Superior temporal gyrus (tissue), 1 donor: ENCODE measurements around the gene HS3ST3A1.
"Not testable (repeated sequence)": the region's sequence is repeated elsewhere in the genome, so short reads cannot be mapped to it uniquely, and the experiment has no call there.

Experiments
- DNase-seq: peaks from one replicate; pipeline ENCODE4 v3.0.0-alpha.2; 2016; ENCODE audit errors: extremely low spot score

Gene HS3ST3A1

DNA sequence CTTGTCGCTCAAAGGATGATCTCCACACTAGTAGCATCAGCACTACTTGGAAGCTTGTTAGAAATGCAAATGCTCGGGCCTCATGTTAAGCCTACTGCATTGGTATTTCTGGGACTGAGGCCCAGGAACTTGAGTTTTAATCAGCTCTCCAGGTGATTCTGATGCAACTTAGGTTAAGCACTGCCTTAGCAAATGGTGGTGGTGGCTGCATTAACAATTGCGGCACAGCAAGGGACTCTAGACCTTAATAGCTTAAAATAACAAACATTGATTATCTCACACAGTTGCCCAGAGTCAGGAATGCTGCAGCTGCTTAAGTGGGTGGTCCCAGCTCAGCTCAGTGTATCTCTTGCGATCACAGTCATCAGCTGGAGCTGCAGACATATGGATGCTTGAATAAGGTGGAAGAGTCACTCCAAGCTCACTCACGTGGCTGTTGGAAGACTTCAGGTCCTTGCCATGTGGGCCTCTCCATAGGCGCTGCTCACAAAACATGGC lies 25.8 kb downstream of the HS3ST3A1 start:
- no peak for DNase-seq

DNA sequence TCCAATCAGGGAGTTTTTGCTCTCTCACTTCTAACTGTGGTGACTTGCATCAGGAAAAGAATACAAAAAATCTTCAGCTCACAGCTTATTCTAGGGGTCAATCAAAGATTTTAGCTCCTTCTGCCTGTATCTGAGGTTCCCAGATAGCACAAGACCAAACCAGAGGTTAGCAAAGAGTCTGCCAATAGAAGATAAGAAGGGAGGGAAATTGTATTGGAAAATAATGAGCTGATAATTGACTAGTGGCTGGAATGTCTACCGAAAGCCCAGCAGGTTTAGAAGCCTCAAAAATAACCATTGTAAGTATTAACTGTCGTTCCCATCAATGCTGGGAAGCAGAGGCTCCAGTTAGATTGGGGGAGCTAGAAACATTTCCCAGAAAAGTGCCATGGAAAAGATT lies 26.3 kb downstream of the HS3ST3A1 start:
- no peak for DNase-seq

DNA sequence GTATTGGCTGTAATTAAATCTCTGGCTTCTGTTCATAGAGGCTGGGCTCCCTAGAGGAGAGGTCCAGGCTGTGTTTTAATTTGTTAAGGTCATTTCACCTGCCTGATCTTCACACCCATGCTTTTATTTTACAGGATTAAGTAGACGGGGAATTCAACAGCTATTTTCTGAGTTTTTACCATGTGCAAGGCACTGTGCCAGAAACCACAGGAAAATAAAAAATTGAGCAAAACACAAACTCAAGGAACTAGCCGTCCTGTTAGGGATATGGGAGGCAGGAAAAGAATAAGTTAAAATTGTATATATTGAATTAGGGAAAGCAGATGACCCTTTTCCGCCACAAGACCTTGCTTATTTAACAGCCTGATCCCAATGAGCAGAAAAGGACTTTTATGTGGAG lies 29.1 kb downstream of the HS3ST3A1 start:
- no peak for DNase-seq

DNA sequence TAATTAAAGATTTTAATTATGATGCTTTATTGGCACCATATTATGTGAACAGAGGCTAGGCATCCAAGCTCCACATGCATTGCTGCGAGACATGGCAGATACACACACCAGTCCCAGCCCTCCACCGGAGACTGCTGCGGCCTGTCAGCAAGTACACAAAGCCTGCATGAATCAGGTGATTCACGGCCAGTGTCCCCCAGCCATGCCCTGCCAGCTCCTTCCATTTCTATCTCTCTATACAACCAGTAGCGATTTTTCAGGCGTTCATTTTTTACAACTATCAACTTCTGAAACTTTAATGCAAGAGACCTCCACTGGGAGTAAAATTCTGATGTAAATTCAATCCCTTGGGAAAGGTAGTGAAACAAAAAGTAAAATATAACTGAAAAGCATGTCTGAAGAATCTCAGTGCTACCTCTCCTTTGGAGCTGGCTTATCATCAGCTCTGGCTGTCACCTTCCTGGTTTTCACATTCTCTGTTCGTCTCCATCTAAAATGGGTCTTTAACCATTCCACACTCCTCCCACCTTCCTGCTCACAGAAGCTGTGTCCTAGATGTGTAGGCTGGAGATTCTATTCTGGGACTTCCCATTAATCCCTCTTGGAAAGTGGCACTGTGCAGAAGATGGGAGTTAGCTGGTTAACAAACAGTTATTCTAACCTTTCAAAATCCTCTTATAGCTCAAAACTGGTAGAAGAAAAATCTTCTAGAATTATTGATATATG lies 32.2 kb downstream of the HS3ST3A1 start:
- DNase-seq: peak; percentile 31

GRCh38 chr17:13568582-13569397 lies 32.9 kb downstream of the HS3ST3A1 start:
- no peak for DNase-seq

- DNase-seq: no peak
Observed at GRCh38 chr17:13563866-13564265, 37.9 kb downstream of the HS3ST3A1 start.

GRCh38 chr17:13562271-13562800 lies 39.4 kb downstream of the HS3ST3A1 start:
- no peak for DNase-seq

GRCh38 chr17:13561606-13562270 lies 40.0 kb downstream of the HS3ST3A1 start:
- DNase-seq: no peak

- DNase-seq: no peak
Observed at GRCh38 chr17:13560935-13561334, 40.8 kb downstream of the HS3ST3A1 start.

DNA sequence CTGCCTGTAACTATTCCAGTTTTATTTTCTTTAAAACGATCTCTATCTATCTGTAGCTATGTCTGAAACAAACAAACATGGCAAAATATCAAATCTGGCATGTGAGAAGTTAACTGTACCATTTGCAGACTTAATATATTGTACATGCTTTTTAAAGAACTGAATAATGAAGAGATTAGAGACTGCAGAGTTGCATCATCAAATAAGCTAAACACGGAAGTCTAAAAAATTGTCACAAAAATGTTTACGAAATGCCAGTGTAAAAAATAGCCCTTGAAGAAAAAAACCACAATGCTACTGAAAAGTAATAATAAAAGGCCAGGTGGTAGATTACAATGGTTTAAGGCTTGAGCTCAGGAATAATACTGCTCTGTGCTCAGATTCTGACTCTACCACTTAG lies 43.1 kb downstream of the HS3ST3A1 start:
- no peak for DNase-seq

DNA sequence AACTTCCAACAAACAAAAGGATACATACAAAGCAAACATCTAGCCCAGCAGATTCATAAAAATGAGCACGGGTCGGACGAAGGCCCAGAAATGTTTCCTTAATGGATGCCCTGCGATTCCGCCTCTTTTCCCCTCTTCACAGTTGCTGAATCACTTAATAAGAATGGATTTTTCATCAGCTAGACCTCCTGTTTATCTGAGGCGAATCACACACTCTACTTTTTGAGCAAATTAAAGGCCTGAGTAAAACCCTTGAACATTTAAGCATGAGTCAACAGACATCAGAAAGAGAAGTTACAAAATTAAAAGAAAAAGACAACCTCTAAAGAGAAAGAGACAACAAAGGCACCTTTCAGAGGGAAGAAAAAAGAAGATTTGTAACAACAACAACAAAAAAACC lies 44.7 kb downstream of the HS3ST3A1 start:
- DNase-seq: no peak

- DNase-seq: no peak
Observed at GRCh38 chr17:13554231-13554630, 47.5 kb downstream of the HS3ST3A1 start.

- DNase-seq: no peak
Observed at GRCh38 chr17:13550291-13550690, 51.4 kb downstream of the HS3ST3A1 start.

GRCh38 chr17:13548576-13548975 lies 53.2 kb downstream of the HS3ST3A1 start:
- not testable (repeated sequence) for DNase-seq

DNA sequence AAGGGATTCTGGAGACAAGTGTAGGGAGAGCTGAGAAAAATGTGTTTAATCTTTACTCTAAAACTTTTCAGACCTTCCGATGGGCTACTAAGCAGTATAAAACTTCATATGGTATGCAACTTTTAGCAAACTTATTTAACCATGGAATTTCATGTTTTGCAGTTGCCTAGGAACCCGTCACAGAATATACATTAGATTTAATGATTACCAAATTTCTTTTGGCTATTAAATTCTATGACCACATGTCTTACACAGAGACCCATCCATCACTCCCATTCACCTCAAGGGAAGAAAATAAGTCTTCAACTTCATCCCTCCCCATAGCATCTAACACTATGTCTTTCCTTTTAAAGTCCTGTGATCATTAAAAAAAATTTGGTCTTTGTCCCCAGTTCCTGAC lies 54.9 kb downstream of the HS3ST3A1 start:
- DNase-seq: no peak

DNA sequence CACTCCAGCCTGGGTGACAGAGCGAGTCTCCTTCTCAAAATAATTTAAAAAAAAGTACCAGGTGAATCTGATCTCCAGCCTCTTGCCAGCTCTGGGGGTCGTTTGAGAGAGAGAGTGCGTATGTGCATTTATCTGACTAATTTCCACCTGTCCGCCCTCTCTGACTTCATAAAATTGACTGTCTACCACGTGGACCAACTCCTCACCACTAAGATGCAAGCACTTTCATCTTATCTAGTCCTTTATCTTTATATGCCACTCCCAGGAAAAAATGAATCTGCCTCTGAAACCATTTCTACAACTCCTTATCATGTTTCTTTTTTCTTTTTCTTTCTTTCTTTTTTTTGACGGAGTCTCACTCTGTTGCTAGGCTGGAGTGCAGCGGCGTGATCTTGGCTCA lies 55.8 kb downstream of the HS3ST3A1 start:
- DNase-seq: no peak

- no peak for DNase-seq
Observed at GRCh38 chr17:13544765-13545164, 57.0 kb downstream of the HS3ST3A1 start.

- no peak for DNase-seq
Observed at GRCh38 chr17:13544292-13544691, 57.4 kb downstream of the HS3ST3A1 start.

- no peak for DNase-seq
Observed at GRCh38 chr17:13542636-13543035, 59.1 kb downstream of the HS3ST3A1 start.

DNA sequence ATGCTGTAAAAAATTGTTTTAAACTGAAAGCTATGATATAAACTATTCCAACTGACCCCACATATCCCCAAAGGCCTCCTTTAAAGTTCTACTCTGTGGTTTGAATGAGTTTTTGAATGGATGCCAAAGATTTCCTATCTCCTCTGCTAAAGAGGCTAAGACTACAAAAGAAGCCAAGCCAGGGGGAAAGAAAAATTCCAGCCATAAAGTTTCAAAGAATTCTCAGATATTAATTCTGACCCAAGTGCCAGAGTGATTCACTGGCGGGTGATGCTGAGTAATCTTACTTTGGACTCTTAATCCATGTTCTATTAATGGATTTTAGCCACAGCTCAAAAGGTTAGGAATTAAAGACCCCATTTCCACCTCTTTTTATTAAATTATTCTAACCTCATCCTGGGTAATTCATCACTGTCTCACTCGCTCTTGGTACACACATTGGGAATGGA lies 60.7 kb downstream of the HS3ST3A1 start:
- DNase-seq: no peak

GRCh38 chr17:13540546-13540945 lies 61.2 kb downstream of the HS3ST3A1 start:
- no peak for DNase-seq

DNA sequence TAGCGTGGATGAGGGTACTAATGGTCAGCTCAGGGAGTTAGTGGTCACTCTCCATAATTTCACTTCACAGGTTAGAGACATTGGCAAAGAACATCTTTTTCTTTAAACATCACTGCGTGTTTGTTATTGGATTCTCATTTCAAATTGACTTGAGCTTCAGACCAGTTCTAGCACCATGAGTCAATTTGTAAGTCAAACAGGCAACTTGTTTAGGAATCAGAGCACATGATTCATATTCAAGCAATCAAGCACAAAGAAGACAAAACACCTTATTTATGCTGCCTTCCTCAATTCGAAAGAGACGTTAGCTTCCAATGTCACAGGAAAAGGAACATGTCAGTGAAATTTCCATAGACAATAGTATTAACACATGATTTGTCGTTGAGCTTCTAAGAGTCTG lies 62.3 kb downstream of the HS3ST3A1 start:
- DNase-seq: no peak
